GM13977 (cell line): Measurements from ENCODE around the gene JAK2.

Experiments used
- DNase-seq: peaks from one replicate; pipeline ENCODE4 v3.0.0; 2012; ENCODE audit warnings: low spot score
- CTCF ChIP-seq: IDR thresholded peaks from 2 replicates; pipeline ENCODE4 v1.5.1; 2012; ENCODE audit warnings: mild to moderate bottlenecking, control low read depth; ENCODE audit not compliant: insufficient read depth; ENCODE audit errors: extremely low read depth, missing control alignments
- in situ Hi-C: fragments of 300-500 bp; cut with MboI; formaldehyde crosslinking; loops from one replicate; pipeline ENCODE4 v1.12.0; 2022; ENCODE audit warnings: low sequenced_read_pairs, low pct_unique_long_range_greater_than_20kb, mixed read lengths, inconsistent platforms; ENCODE audit not compliant: unreplicated experiment

JAK2 gene

GRCh38 chr9:5040730-5041389 lies 55.8 kb downstream of the JAK2 start:
- TF ChIP-seq CTCF = no peak
- no peak for DNase-seq
- in situ Hi-C loops = no loop called here

GRCh38 chr9:5041390-5042115 lies 56.5 kb downstream of the JAK2 start:
- in situ Hi-C loops = no loop called here
- DNase-seq = no peak
- TF ChIP-seq CTCF = no peak

- in situ Hi-C loops = no loop called here
- TF ChIP-seq CTCF = no peak
- no peak for DNase-seq
Measured at GRCh38 chr9:5042661-5043178, 57.6 kb downstream of the JAK2 start.

- DNase-seq = no peak
- no peak for TF ChIP-seq CTCF
- in situ Hi-C loops = no loop called here
Measured at GRCh38 chr9:5043381-5043780, 58.3 kb downstream of the JAK2 start.

GRCh38 chr9:5044160-5044559 lies 59.1 kb downstream of the JAK2 start:
- TF ChIP-seq CTCF = no peak
- no peak for DNase-seq
- in situ Hi-C loops = no loop called here

- DNase-seq = no peak
- no peak for TF ChIP-seq CTCF
- in situ Hi-C loops = no loop called here
Measured at GRCh38 chr9:5052838-5053237, 67.8 kb downstream of the JAK2 start.
